ENCODE measurements around the gene CLASP1. TPM values are rescaled to one million over a fixed set of nuclear protein-coding genes. Genes with fewer than 3 reads are reported as not detected.

Gene CLASP1
- polyA plus RNA-seq, 1 experiment: 12.8 TPM

DNA sequence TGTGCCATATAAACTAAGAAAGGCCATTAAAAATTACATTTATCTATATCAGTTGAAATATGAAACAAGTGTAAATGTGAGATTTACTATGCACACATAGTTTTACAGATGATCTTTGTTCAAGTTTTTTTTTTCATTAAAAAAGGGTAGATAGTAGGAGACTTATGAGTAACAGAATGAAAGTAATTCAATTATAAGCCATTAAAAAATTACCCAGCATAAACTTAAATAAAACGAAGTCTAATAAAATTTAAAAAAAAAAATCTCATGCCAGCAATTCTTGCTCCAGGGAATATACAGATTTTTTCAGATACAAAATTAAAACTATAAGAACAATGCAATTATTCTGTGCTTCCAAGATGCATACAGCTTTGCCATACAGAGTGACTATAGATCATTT, 236.9 kb downstream of the CLASP1 start:
- no peak for DNase-seq (ENCODE audit: low read depth, low spot score)
- no peaks in the 10 kb centered on the region for H3K27me3 ChIP-seq (ENCODE audit: control insufficient read depth, insufficient read depth, low read length)
- ChIA-PET POLR2A (interaction anchor here (2.1 kb wide), 1 partner anchor 118 kb away, joined by 6 read pairs; the partner anchor contains the start of gene RNU4ATAC), CTCF (interaction anchor here (1.7 to 3.8 kb wide), 3 partner anchors 10 to 118 kb away, joined by 5 to 41 read pairs (median 8); partner anchors contain the start of gene RNU4ATAC)
- no peak overlapping the region for H3K27ac ChIP-seq (ENCODE audit: low read depth, low read length)
- no peaks in the 10 kb centered on the region for H3K9me3 ChIP-seq (ENCODE audit: control insufficient read depth, insufficient read depth, low read length)
- TF ChIP-seq, protein P1, sequence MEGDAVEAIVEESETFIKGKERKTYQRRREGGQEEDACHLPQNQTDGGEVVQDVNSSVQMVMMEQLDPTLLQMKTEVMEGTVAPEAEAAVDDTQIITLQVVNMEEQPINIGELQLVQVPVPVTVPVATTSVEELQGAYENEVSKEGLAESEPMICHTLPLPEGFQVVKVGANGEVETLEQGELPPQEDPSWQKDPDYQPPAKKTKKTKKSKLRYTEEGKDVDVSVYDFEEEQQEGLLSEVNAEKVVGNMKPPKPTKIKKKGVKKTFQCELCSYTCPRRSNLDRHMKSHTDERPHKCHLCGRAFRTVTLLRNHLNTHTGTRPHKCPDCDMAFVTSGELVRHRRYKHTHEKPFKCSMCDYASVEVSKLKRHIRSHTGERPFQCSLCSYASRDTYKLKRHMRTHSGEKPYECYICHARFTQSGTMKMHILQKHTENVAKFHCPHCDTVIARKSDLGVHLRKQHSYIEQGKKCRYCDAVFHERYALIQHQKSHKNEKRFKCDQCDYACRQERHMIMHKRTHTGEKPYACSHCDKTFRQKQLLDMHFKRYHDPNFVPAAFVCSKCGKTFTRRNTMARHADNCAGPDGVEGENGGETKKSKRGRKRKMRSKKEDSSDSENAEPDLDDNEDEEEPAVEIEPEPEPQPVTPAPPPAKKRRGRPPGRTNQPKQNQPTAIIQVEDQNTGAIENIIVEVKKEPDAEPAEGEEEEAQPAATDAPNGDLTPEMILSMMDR (IDR thresholded peaks at IDR 0.05; ENCODE audit: low read depth, low read length): no peak
- no peak overlapping the region for H3K4me3 ChIP-seq (ENCODE audit: low read depth, low read length)

DNA sequence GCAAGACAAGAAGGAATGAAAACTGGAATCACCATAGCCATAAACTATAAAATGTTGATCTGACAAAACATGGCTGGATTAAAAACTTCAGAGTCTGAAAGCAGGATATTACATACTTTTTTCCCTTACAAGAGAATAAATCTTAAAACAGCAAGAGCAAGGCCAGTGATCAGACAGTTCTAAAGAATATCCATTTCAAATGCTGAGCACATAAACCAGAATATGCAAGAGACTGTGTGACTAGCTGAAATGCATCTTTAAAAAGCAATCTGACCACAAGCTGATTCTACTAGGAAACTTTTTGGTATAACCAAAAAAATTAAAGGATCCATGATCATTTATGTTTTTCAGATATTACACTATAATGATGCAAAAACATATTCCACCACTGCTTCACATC, 239.3 kb downstream of the CLASP1 start:
- DNase-seq (ENCODE audit: low read depth, low spot score): no peak
- Histone ChIP-seq H3K9me3 (ENCODE audit: control insufficient read depth, insufficient read depth, low read length) (no peaks in the 10 kb centered on the region), H3K27me3 (ENCODE audit: control insufficient read depth, insufficient read depth, low read length) (no peaks in the 10 kb centered on the region), H3K27ac (ENCODE audit: low read depth, low read length) (no peak overlapping the region), H3K4me3 (ENCODE audit: low read depth, low read length) (no peak overlapping the region)
- TF ChIP-seq, protein P1 (IDR thresholded peaks at IDR 0.05; ENCODE audit: low read depth, low read length): no peak
- ChIA-PET POLR2A (no interaction called here), CTCF (interaction anchor here (3.8 kb wide), 1 partner anchor 7 kb away, joined by 41 read pairs; no protein-coding TSS in a partner anchor)

- TF ChIP-seq, protein P1 (IDR thresholded peaks at IDR 0.05; ENCODE audit: low read depth, low read length): no peak
- ChIA-PET POLR2A (interaction anchor here (1.7 kb wide), 1 partner anchor 121 kb away, joined by 14 read pairs; the partner anchor contains the start of gene RNU4ATAC), CTCF (no interaction called here)
These were observed 239.9 kb downstream of the CLASP1 start for GRCh38 chr2:121409388-121409787.

GRCh38 chr2:121408641-121409040, 240.6 kb downstream of the CLASP1 start:
- no peaks in the 10 kb centered on the region for H3K27me3 ChIP-seq (ENCODE audit: control insufficient read depth, insufficient read depth, low read length)
- ChIA-PET POLR2A (interaction anchor here (1.7 kb wide), 1 partner anchor 122 kb away, joined by 14 read pairs; the partner anchor contains the start of gene RNU4ATAC), CTCF (no interaction called here)
- no peak overlapping the region for H3K27ac ChIP-seq (ENCODE audit: low read depth, low read length)
- DNase-seq (ENCODE audit: low read depth, low spot score): no peak
- TF ChIP-seq, protein P1 (IDR thresholded peaks at IDR 0.05; ENCODE audit: low read depth, low read length): no peak
- H3K4me3 ChIP-seq (ENCODE audit: low read depth, low read length): no peak overlapping the region
- H3K9me3 ChIP-seq (ENCODE audit: control insufficient read depth, insufficient read depth, low read length): no peaks in the 10 kb centered on the region

More at GRCh38 chr2:121409388-121409787, 239.9 kb downstream of the CLASP1 start:
- no peak for DNase-seq (ENCODE audit: low read depth, low spot score)
- no peaks in the 10 kb centered on the region for H3K9me3 ChIP-seq (ENCODE audit: control insufficient read depth, insufficient read depth, low read length)
- no peak overlapping the region for H3K4me3 ChIP-seq (ENCODE audit: low read depth, low read length)
- H3K27me3 ChIP-seq (ENCODE audit: control insufficient read depth, insufficient read depth, low read length): no peaks in the 10 kb centered on the region
- H3K27ac ChIP-seq (ENCODE audit: low read depth, low read length): no peak overlapping the region

GRCh38 chr2:121405233-121405632, 244.0 kb downstream of the CLASP1 start:
- H3K27me3 ChIP-seq (ENCODE audit: control insufficient read depth, insufficient read depth, low read length): no peaks in the 10 kb centered on the region
- no peak for DNase-seq (ENCODE audit: low read depth, low spot score)
- no peaks in the 10 kb centered on the region for H3K9me3 ChIP-seq (ENCODE audit: control insufficient read depth, insufficient read depth, low read length)
- ChIA-PET POLR2A (no interaction called here), CTCF (no interaction called here)
- TF ChIP-seq, protein P1 (IDR thresholded peaks at IDR 0.05; ENCODE audit: low read depth, low read length): no peak
- H3K4me3 ChIP-seq (ENCODE audit: low read depth, low read length): no peak overlapping the region
- H3K27ac ChIP-seq (ENCODE audit: low read depth, low read length): no peak overlapping the region
